ENCODE results near the gene AZGP1.

- no peak for TF ChIP-seq POLR2A (IDR thresholded peaks at IDR 0.05)
- TF ChIP-seq CTCF (IDR thresholded peaks at IDR 0.05), result no peak
These were observed 16.7 kb upstream of the AZGP1 start for GRCh38 chr7:99992330-99993038.

All from uterus (tissue), 2 donors.